NCI-H1694 treated with DMSO at 0.1 percent for 48 hours (cell line): Measurements from ENCODE around the gene ZSCAN2.

ENCODE experiments used
- DNase-seq: peaks from one replicate; lab custom pipeline; 2025; lab: John Stamatoyannopoulos, UW

The ZSCAN2 gene

DNA sequence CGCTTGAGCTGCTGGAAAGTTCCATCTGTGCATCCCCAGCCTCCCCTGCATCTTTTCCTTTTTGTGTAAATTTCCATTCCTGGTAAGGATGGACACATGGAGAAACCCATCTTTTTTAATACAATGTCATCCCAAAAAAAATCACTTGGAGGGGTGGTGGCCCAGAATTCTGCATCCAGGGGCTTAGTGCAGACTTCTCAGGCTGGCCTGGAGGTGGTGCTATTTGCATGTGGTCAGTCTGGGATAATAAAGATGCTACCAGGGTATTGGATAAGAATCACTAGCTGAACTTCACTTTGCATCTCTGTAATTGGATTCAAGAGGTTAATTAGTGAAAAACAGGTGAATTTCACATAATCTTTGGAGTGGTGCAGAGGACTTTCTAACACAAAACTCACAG lies 1.8 kb upstream of the ZSCAN2 start:
- DNase-seq = peak; percentile 30

DNA sequence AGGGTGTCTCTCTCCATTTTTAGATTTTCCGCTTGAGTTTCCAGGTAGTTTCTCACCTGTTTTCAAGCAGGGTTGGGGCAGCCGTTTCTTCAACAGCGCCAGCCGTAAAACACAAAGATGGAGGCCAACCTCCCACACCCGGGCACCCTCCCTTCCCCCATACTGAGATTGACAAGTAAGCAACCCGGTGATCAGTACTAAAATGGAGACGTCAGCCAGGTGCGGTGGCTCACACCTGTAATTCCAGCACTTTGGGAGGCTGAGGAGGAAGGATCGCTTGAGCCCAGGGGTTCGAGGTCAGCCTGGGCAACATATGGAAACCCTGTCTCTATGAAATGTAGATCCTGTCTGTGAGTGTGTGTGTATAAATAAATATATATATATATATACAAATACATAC lies 903 bp upstream of the ZSCAN2 start:
- no peak for DNase-seq

GRCh38 chr15:84600331-84600686 lies 500 bp upstream of the ZSCAN2 start:
- DNase-seq = peak; percentile 77

- DNase-seq = no peak
Measured at GRCh38 chr15:84601555-84601838, 688 bp downstream of the ZSCAN2 start.

DNA sequence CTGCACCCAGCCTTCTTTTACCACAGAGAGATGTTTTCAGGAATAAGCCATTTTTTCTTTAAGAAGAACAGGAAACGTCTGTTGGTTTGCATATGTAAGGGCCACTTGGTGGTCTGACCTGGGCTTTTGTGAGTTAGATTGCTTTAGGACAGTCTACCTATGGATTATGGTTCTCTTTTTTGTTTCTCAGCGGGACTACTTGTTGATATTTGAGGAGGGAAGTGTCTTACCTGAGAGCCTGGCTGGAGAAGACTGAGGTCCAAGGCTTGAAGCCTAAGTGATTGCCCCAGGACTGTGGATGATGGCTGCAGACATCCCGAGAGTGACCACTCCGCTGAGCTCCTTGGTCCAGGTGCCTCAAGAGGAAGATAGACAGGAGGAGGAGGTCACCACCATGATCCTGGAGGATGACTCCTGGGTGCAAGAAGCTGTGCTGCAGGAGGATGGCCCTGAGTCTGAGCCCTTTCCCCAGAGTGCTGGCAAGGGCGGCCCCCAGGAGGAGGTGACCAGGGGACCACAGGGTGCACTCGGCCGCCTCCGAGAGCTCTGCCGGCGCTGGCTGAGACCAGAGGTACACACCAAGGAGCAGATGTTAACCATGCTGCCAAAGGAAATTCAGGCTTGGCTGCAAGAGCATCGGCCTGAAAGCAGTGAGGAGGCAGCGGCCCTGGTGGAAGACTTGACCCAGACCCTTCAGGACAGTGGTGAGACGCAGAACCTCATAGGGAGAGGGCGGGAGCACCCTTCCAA lies 3.0 kb downstream of the ZSCAN2 start:
- DNase-seq = no peak

DNA sequence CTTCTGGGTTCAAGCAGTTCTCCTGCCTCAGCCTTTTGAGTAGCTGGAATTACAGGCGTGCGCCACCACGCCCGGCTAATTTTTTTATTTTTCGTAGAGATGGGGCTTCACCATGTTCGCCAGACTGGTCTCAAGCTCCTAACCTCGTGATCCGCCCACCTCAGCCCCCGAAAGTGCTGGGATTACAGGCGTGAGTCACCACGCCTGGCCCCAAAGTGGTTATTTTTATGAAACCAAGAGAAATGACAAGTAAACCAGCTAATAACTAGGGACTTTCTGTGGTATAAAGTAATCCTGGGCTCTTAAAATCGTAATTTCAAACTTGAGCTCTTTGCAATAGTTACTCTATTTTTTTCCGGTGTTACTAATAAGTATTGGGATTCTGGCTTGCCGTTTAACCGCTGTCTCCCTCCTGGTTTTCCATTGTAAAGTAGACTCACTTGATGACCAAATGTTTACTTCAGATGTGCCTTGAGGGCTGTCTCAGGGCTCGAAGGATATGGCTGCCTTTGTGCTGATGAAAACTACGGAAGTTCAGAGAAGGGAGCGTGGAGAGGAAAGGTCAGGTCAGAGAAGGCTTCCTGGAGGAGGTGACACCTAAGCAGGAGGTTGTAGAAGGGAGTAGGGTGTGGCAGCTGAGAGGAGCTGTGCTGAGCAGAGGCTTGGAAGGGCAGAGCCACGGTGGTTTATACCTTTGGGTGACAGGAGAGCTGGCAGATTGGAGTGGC lies 4.2 kb downstream of the ZSCAN2 start:
- no peak for DNase-seq

DNA sequence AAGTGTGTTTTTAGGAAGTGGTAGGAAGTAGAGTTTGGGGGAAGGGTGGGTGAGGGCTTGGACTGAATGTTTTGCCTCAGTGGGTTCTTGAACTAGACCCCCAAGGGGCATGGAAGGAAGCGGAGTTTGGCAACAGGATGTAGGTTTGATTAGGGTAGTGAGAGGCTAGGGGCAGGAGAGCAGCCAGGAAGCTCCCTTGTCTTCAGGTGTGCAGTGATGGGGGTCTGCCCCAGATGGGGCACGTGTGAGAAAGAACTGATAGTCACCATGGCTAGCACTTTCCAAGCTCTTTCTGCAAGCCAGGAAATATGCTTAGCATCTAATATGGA lies 4.7 kb downstream of the ZSCAN2 start:
- DNase-seq = no peak

GRCh38 chr15:84606653-84607120 lies 5.9 kb downstream of the ZSCAN2 start:
- DNase-seq = no peak

- no peak for DNase-seq
Measured at GRCh38 chr15:84608707-84609284, 8.0 kb downstream of the ZSCAN2 start.

- DNase-seq = no peak
Measured at GRCh38 chr15:84609818-84610525, 9.2 kb downstream of the ZSCAN2 start.

DNA sequence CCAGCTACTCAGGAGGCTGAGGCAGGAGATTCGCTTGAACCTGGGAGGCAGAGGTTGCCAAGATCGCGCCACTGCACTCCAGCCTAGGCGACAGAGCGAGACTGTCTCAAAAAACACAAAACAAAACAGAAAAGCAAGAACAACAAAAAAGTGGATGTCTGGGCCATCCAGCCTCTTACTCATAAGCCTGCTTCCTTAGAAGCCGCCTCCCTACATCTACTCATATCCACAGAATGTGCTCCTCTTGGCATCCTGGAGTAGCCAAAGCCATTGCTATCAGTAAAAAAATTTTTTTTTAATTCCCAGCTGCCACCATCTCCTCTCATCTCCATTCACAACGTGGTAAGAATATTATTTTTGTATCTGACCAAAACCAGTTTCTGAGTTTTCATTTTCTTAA lies 10.8 kb downstream of the ZSCAN2 start:
- DNase-seq = no peak

GRCh38 chr15:84616235-84616634 lies 15.4 kb downstream of the ZSCAN2 start:
- DNase-seq = no peak

DNA sequence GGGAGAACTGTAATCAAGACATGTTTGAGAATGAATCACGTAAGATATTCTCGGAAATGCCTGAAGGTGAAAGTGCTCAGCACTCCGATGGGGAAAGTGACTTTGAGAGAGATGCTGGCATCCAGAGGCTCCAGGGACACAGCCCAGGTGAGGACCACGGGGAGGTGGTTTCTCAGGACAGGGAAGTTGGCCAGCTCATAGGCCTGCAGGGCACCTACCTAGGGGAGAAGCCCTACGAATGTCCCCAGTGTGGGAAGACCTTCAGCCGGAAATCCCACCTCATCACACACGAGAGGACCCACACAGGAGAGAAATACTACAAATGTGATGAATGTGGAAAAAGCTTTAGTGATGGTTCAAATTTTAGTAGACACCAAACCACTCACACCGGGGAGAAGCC lies 19.8 kb downstream of the ZSCAN2 start:
- DNase-seq = no peak

- no peak for DNase-seq
Measured at GRCh38 chr15:84621358-84621979, 20.7 kb downstream of the ZSCAN2 start.

GRCh38 chr15:84624359-84624758 lies 23.6 kb downstream of the ZSCAN2 start:
- no peak for DNase-seq

- no peak for DNase-seq
Measured at GRCh38 chr15:84625123-84625522, 24.3 kb downstream of the ZSCAN2 start.

GRCh38 chr15:84629033-84629432 lies 28.2 kb downstream of the ZSCAN2 start:
- DNase-seq = no peak

GRCh38 chr15:84631706-84632272 lies 31.0 kb downstream of the ZSCAN2 start:
- DNase-seq = no peak

- no peak for DNase-seq
Measured at GRCh38 chr15:84633311-84634227, 32.8 kb downstream of the ZSCAN2 start.

- DNase-seq = no peak
Measured at GRCh38 chr15:84634228-84634837, 33.5 kb downstream of the ZSCAN2 start.

GRCh38 chr15:84638103-84638502 lies 37.3 kb downstream of the ZSCAN2 start:
- DNase-seq = no peak
